ENCODE data around the gene SPATA6L.

SPATA6L gene

DNA sequence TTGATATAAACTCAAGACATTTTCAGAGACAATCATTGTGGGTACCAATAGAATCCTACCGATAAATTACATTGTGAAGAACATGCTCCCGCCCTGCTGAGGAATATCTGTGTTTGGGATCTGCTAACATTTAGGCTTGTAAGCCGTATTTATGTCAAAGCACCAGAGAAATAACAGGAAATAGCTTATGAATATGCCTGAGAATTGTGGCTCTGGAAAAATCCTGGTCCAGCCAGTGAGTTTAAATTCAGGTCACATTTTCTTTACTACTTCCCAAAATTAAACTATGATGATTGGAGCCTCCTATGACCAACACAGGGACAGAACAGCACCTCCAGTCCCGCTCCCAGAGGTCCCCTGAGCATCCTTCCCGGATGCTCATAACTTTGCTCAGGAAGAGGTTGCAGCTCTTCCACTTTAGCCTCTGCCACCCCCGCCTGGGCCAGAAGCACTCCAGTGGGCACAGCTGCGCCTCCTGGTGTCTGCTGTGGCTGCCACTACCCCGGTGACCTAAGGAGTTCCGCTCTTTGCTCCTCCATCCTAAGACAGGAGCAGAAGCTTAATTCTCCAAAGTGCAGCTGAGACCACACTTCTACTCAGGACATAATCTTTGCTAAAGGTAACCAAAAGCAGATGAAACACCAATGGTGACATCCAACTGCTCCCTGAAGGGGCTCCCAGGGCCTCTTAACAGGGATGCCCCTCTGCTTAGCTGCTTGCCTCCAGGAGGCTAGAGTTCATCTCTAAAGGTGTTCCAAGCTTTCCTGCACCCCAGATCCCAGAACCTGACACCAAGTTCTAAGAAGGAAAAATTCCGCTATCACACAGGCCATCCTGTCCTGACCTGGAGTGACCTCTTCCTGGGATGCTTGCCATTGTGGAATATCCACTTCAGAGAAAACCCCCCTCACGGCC is 117.2 kb downstream of the SPATA6L start:
- peak; percentile 6 to 15 for DNase-seq
